ACC112 (cell line): Measurements from ENCODE around the gene ZIC4.

Experiments used
- H2AFZ ChIP-seq: fragments of 200-600 bp; sonication (generic); one replicate; pipeline ENCODE4 v1.6.0; 2017; ENCODE audit warnings: antibody characterized with exemption, low read length; ENCODE audit not compliant: unreplicated experiment
- H3K27ac ChIP-seq: fragments of 200-600 bp; sonication (generic); 2 replicates; pipeline ENCODE4 v1.5.1; 2014; ENCODE audit warnings: low read depth, mild to moderate bottlenecking, antibody characterized with exemption, low read length, moderate library complexity
- H3K27me3 ChIP-seq: fragments of 200-600 bp; sonication (generic); 2 replicates; pipeline ENCODE4 v1.6.1; 2014; ENCODE audit warnings: mild to moderate bottlenecking, antibody characterized with exemption, low read length, moderate library complexity, mixed read lengths; ENCODE audit not compliant: insufficient read depth
- H3K36me3 ChIP-seq: fragments of 200-600 bp; sonication (generic); 2 replicates; pipeline ENCODE4 v1.6.1; 2016; ENCODE audit warnings: mild to moderate bottlenecking, antibody characterized with exemption, low read length, moderate library complexity, mixed read lengths; ENCODE audit not compliant: insufficient read depth
- H3K4me1 ChIP-seq: fragments of 200-600 bp; sonication (generic); one replicate; pipeline ENCODE4 v1.6.1; 2016; ENCODE audit warnings: low read length, mixed read lengths; ENCODE audit not compliant: insufficient read depth, unreplicated experiment, control insufficient read depth
- H3K4me3 ChIP-seq: fragments of 200-600 bp; sonication (generic); 2 replicates; pipeline ENCODE4 v1.5.1; 2014; ENCODE audit warnings: mild to moderate bottlenecking, low read depth, low read length
- H3K79me2 ChIP-seq: fragments of 200-600 bp; sonication (generic); one replicate; pipeline ENCODE4 v1.6.0; 2016; ENCODE audit warnings: low read length; ENCODE audit not compliant: control insufficient read depth, unreplicated experiment, insufficient read depth

The ZIC4 gene

DNA sequence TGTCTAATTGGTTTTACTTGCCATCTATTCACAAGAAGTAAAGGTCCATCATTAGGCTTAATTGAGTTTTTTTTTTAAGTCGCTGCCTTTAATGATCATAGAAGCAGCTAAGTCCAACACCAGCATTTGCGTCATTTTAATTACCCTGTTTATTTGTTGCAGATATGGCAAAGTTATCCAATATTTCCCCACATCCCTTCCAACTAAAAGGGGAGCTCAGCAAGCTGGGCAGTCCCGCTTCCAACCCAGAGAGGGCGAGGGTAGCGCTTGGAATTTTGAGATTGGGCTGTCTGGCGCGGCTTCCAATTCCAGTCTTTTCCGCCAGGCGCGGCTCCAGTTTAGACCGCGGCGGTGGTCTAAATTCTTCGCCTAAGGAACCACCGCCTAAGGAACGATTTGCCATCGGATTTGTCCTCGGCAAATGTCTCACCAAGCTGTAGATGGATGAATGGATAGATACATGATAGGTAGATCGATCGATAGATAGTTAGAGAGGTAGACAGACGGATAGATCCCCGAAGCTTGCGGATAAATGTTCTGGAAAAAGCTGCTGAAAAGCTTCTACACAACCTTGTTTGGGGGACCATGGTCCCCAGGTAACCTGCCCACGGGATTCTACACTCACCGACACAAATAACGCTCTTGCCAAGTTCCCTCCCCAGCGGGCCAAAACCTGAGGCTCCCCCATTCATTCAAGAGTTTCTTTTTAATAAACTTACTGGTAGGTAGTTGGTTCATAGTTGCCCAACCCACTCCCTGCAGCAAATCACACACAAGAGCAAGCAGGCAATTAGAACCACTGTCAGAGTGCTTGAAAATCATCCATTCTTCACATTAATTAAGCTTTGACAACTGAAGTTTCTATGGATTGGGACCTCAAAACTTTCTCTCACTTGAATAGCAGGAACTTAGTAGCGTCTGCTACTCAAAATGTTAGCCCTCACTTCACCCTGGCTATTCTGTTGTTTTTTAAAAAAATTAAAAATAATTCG is 49.1 kb downstream of the ZIC4 start:
- no peak overlapping the region for H2AFZ ChIP-seq
- H3K27ac ChIP-seq: no peak overlapping the region
- H3K4me3 ChIP-seq: no peak overlapping the region
- peaks cover 100% of the 10 kb centered on the region for H3K27me3 ChIP-seq
- no peaks in the 10 kb centered on the region for H3K79me2 ChIP-seq
- H3K36me3 ChIP-seq: no peaks in the 10 kb centered on the region
- no peaks in the 10 kb centered on the region for H3K4me1 ChIP-seq

- Histone ChIP-seq H3K4me3 (no peak overlapping the region), H3K27ac (no peak overlapping the region), H3K79me2 (no peaks in the 10 kb centered on the region), H3K36me3 (no peaks in the 10 kb centered on the region), H3K27me3 (peaks cover 99% of the 10 kb centered on the region), H2AFZ (no peak overlapping the region), H3K4me1 (no peaks in the 10 kb centered on the region)
Observed at GRCh38 chr3:147356145-147356908, 50.0 kb downstream of the ZIC4 start.

- no peaks in the 10 kb centered on the region for H3K79me2 ChIP-seq
- H3K27ac ChIP-seq: no peak overlapping the region
- no peak overlapping the region for H2AFZ ChIP-seq
- H3K27me3 ChIP-seq: peaks cover 99% of the 10 kb centered on the region
- no peak overlapping the region for H3K4me3 ChIP-seq
- no peaks in the 10 kb centered on the region for H3K36me3 ChIP-seq
- no peaks in the 10 kb centered on the region for H3K4me1 ChIP-seq
Observed at GRCh38 chr3:147355753-147356090, 50.6 kb downstream of the ZIC4 start.

DNA sequence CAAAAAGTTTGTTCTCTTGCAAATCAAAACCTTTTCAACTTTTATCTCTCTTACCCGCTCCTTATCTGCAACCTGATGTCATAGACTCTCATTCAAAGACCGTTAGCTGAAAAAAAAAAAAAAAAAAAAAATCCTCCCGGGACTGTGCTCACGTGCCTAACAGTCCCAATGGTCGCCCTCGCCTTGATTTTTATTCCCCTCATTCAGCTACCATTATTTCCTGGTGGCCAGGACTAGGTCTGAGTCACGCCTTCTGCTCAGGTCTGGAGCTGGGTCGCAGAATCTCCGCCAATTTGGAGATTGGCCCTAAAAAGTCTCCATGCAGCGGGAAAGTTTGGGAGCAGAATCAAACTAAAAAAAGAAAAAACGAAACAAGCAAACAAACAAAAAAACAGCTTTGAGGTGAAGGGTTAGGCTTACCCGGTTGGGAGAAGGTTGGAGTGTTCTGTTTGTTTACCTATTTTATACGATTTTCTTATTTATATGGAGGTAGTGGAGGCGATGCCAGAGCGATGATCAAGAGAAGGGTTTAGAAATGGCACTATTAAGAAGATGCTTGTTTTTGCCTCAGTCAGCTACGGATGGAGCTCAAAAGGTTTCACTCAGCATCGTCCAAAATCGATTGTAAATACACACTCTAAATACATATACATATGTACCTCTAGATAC is 51.1 kb downstream of the ZIC4 start:
- peaks cover 99% of the 10 kb centered on the region for H3K27me3 ChIP-seq
- H3K36me3 ChIP-seq: no peaks in the 10 kb centered on the region
- no peaks in the 10 kb centered on the region for H3K4me1 ChIP-seq
- H3K79me2 ChIP-seq: no peaks in the 10 kb centered on the region
- H3K27ac ChIP-seq: no peak overlapping the region
- H2AFZ ChIP-seq: no peak overlapping the region
- no peak overlapping the region for H3K4me3 ChIP-seq

- Histone ChIP-seq H2AFZ (no peak overlapping the region), H3K4me1 (no peaks in the 10 kb centered on the region), H3K27me3 (peaks cover 96% of the 10 kb centered on the region), H3K36me3 (no peaks in the 10 kb centered on the region), H3K27ac (no peak overlapping the region), H3K79me2 (no peaks in the 10 kb centered on the region), H3K4me3 (no peak overlapping the region)
Observed at GRCh38 chr3:147354623-147355022, 51.7 kb downstream of the ZIC4 start.

- Histone ChIP-seq H3K27me3 (peaks cover 90% of the 10 kb centered on the region), H3K36me3 (no peaks in the 10 kb centered on the region), H3K79me2 (no peaks in the 10 kb centered on the region), H2AFZ (no peak overlapping the region), H3K4me3 (no peak overlapping the region), H3K27ac (no peak overlapping the region), H3K4me1 (no peaks in the 10 kb centered on the region)
Observed at GRCh38 chr3:147351301-147351700, 55.0 kb downstream of the ZIC4 start.

GRCh38 chr3:147348976-147349375 is 57.4 kb downstream of the ZIC4 start:
- Histone ChIP-seq H3K27ac (no peak overlapping the region), H3K36me3 (no peaks in the 10 kb centered on the region), H3K27me3 (peaks cover 86% of the 10 kb centered on the region), H3K79me2 (no peaks in the 10 kb centered on the region), H3K4me1 (no peaks in the 10 kb centered on the region), H2AFZ (no peak overlapping the region), H3K4me3 (no peak overlapping the region)

GRCh38 chr3:147343926-147344325 is 62.4 kb downstream of the ZIC4 start:
- no peak overlapping the region for H3K4me3 ChIP-seq
- no peak overlapping the region for H3K27ac ChIP-seq
- H3K36me3 ChIP-seq: no peaks in the 10 kb centered on the region
- no peaks in the 10 kb centered on the region for H3K4me1 ChIP-seq
- H3K27me3 ChIP-seq: peaks cover 60% of the 10 kb centered on the region
- no peak overlapping the region for H2AFZ ChIP-seq
- H3K79me2 ChIP-seq: no peaks in the 10 kb centered on the region

- Histone ChIP-seq H3K27ac (no peak overlapping the region), H3K79me2 (no peaks in the 10 kb centered on the region), H3K27me3 (peaks cover 45% of the 10 kb centered on the region)
Observed at GRCh38 chr3:147341727-147342126, 64.6 kb downstream of the ZIC4 start.

DNA sequence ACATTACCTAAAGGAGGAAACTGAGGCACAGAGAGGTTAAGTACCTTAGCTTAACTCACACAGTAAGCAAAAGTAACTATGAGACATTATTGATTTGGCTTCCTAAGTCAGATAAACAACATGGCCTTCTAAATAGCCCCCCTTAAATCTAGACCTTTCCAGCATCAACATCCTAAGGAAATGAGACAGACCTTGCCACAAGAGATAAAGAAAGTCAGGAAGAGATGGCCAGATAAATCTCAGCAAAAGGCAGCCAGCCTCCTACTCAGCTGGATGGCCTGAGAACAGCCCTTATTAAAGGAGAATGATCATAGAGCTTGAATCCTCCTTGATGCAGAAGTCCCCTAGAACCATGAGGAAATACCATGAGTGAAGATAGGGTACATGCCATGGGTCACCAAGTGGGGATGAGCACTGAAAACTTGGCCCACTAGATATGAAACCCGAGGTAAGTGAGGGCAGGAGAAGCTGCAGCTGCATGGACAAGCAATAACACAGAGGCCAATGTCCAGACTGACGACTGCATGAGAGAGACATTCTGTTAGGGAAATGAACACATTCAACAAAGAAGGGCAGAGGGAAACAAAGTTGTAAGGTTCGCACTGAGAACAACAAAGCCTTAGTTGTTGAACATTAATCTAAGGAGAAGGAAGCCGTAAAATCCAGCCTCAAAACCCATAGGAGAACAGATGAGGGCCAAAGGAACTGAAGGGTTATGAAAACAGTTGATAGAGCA is 69.6 kb downstream of the ZIC4 start:
- H3K4me3 ChIP-seq: no peak overlapping the region
- H3K27me3 ChIP-seq: peaks cover 39% of the 10 kb centered on the region
- H3K79me2 ChIP-seq: no peaks in the 10 kb centered on the region
- no peak overlapping the region for H3K27ac ChIP-seq
- no peak overlapping the region for H2AFZ ChIP-seq
- H3K36me3 ChIP-seq: no peaks in the 10 kb centered on the region
- H3K4me1 ChIP-seq: no peaks in the 10 kb centered on the region

More at GRCh38 chr3:147341727-147342126, 64.6 kb downstream of the ZIC4 start:
- no peak overlapping the region for H3K4me3 ChIP-seq
- H3K36me3 ChIP-seq: no peaks in the 10 kb centered on the region
- no peaks in the 10 kb centered on the region for H3K4me1 ChIP-seq
- no peak overlapping the region for H2AFZ ChIP-seq
